ENCODE results near the gene TLK1. TPM values are rescaled to one million over a fixed set of nuclear protein-coding genes. Genes with fewer than 3 reads are reported as not detected.

TLK1 gene
- total RNA-seq, 2 donors from 2014 or later: 50.5 to 95.8 TPM

GRCh38 chr2:171171808-171172207 lies 11.1 kb upstream of the TLK1 start:
- no peak for TF ChIP-seq CTCF (IDR thresholded peaks at IDR 0.05)
- no peak for TF ChIP-seq POLR2A (IDR thresholded peaks at IDR 0.05)
- Histone ChIP-seq H3K27me3 (replicated peaks; ENCODE audit: insufficient read depth) (no peaks in the 10 kb centered on the region), H3K27ac (no peak overlapping the region), H3K9me3 (no peaks in the 10 kb centered on the region), H3K36me3 (no peaks in the 10 kb centered on the region), H3K4me3 (no peak overlapping the region), H3K4me1 (replicated peaks) (no peaks in the 10 kb centered on the region)
- intact Hi-C loops (cut with DNase I): no loop called here
- WGBS: 96% methylated on average over 1 of the region's 1 CpG
- no peak for DNase-seq (ENCODE audit: low spot score)

- Histone ChIP-seq H3K4me1 (replicated peaks) (no peaks in the 10 kb centered on the region), H3K4me3 (no peak overlapping the region), H3K9me3 (no peaks in the 10 kb centered on the region), H3K27me3 (replicated peaks; ENCODE audit: insufficient read depth) (no peaks in the 10 kb centered on the region), H3K36me3 (no peaks in the 10 kb centered on the region), H3K27ac (no peak overlapping the region)
- TF ChIP-seq POLR2AphosphoS5 (IDR thresholded peaks at IDR 0.05) (no peak), CTCF (IDR thresholded peaks at IDR 0.05) (no peak), POLR2A (IDR thresholded peaks at IDR 0.05) (no peak)
- intact Hi-C loops (cut with DNase I): no loop called here
- no peak for DNase-seq (ENCODE audit: low spot score)
Observed at GRCh38 chr2:171169839-171170238, 9.1 kb upstream of the TLK1 start.

- Histone ChIP-seq H3K4me3 (no peak overlapping the region), H3K36me3 (no peaks in the 10 kb centered on the region), H3K4me1 (replicated peaks) (no peaks in the 10 kb centered on the region), H3K27me3 (replicated peaks; ENCODE audit: insufficient read depth) (no peaks in the 10 kb centered on the region), H3K9me3 (no peaks in the 10 kb centered on the region), H3K27ac (no peak overlapping the region)
- DNase-seq (ENCODE audit: low spot score): no peak
- intact Hi-C loops (cut with DNase I): no loop called here
- WGBS: 18% methylated on average over 2 of the region's 2 CpGs
- TF ChIP-seq POLR2A (IDR thresholded peaks at IDR 0.05) (no peak), CTCF (IDR thresholded peaks at IDR 0.05) (no peak), POLR2AphosphoS5 (IDR thresholded peaks at IDR 0.05) (no peak)
Observed at GRCh38 chr2:171169333-171169732, 8.6 kb upstream of the TLK1 start.

- no peaks in the 10 kb centered on the region for H3K4me1 ChIP-seq (replicated peaks)
- no peaks in the 10 kb centered on the region for H3K9me3 ChIP-seq
- intact Hi-C loops (cut with DNase I): no loop called here
- no peak overlapping the region for H3K4me3 ChIP-seq
- H3K27ac ChIP-seq: no peak overlapping the region
- no peaks in the 10 kb centered on the region for H3K36me3 ChIP-seq
- WGBS: 97% methylated on average over 1 of the region's 1 CpG
- TF ChIP-seq POLR2AphosphoS5 (IDR thresholded peaks at IDR 0.05): no peak
- no peak for TF ChIP-seq CTCF (IDR thresholded peaks at IDR 0.05)
- no peak for TF ChIP-seq POLR2A (IDR thresholded peaks at IDR 0.05)
- no peaks in the 10 kb centered on the region for H3K27me3 ChIP-seq (replicated peaks; ENCODE audit: insufficient read depth)
- DNase-seq (ENCODE audit: low spot score): no peak
Observed at GRCh38 chr2:171167352-171167997, 6.8 kb upstream of the TLK1 start.

GRCh38 chr2:171166328-171166983 lies 5.8 kb upstream of the TLK1 start:
- Histone ChIP-seq H3K4me3 (no peak overlapping the region), H3K27ac (no peak overlapping the region), H3K9me3 (no peaks in the 10 kb centered on the region), H3K27me3 (replicated peaks; ENCODE audit: insufficient read depth) (no peaks in the 10 kb centered on the region), H3K4me1 (replicated peaks) (no peaks in the 10 kb centered on the region), H3K36me3 (no peaks in the 10 kb centered on the region)
- DNase-seq (ENCODE audit: low spot score): no peak
- 80% methylated on average over 6 of the region's 6 CpGs for WGBS
- intact Hi-C loops (cut with DNase I): no loop called here
- TF ChIP-seq POLR2AphosphoS5 (IDR thresholded peaks at IDR 0.05) (no peak), CTCF (IDR thresholded peaks at IDR 0.05) (no peak), POLR2A (IDR thresholded peaks at IDR 0.05) (no peak)
